GM23338 (cell line): ENCODE measurements around the gene NCKIPSD.

Source experiments
- CTCF ChIP-seq, 2 experiments: fragments of 200-600 bp in 1 of 2; sonication (generic) in 1 of 2; conservative IDR thresholded peaks; 2 replicates each; pipeline versions ENCODE4 v1.5.1 to v1.6.1; 2016 to 2017; ENCODE audit warnings: antibody characterized with exemption in 2 of 2, low read depth in 2 of 2, mild to moderate bottlenecking in 2 of 2, moderate library complexity in 1 of 2
- EZH2 ChIP-seq: fragments of 200-600 bp; sonication (generic); IDR thresholded peaks from one replicate; pipeline ENCODE4 v1.8.0; 2017; ENCODE audit warnings: antibody characterized with exemption, mild to moderate bottlenecking, low read depth; ENCODE audit not compliant: unreplicated experiment

- TF ChIP-seq EZH2 (no peak), CTCF (conservative IDR thresholded peaks at IDR 0.05; ENCODE audit: low read depth in 2 of 2) (no peak)
Observed at GRCh38 chr3:48630407-48630806, 55.3 kb downstream of the NCKIPSD start.
